Measurements from ENCODE around the gene BACE1-AS. TPM values are rescaled to one million over a fixed set of nuclear protein-coding genes. Genes with fewer than 3 reads are reported as not detected.

BACE1-AS gene
- total and polyA plus RNA-seq, 2 experiments from 2014 or later = 3.6 to 3.9 TPM

- H3K4me2 ChIP-seq = no peak overlapping the region
- 58% methylated on average over 4 of the region's 4 CpGs for WGBS (ENCODE audit: low lambda C conversion rate, missing lambda C conversion rate)
- no peak overlapping the region for H3K4me3 ChIP-seq
- no peaks in the 10 kb centered on the region for H3K9me2 ChIP-seq (replicated peaks; ENCODE audit: insufficient read depth)
- DNase-seq (ENCODE audit: low spot score) = no peak
- no peaks in the 10 kb centered on the region for H3K36me3 ChIP-seq (replicated peaks; ENCODE audit: insufficient read depth, low read depth)
- no peak overlapping the region for H2AFZ ChIP-seq
- H3K27me3 ChIP-seq = no peaks in the 10 kb centered on the region
- no peaks in the 10 kb centered on the region for H4K20me1 ChIP-seq (ENCODE audit: insufficient read depth, poor library complexity, severe bottlenecking)
- H3K9me3 ChIP-seq (ENCODE audit: low read depth) = no peaks in the 10 kb centered on the region
- no peaks in the 10 kb centered on the region for H3K4me1 ChIP-seq (ENCODE audit: insufficient read depth)
- peak overlapping the region; percentile 39 for H3K27ac ChIP-seq
- no peak for TF ChIP-seq EZH2phosphoT487 (IDR thresholded peaks at IDR 0.05; ENCODE audit: low read depth, severe bottlenecking, unreplicated experiment)
- TF ChIP-seq EZH2 (IDR thresholded peaks at IDR 0.05; ENCODE audit: borderline replicate concordance) = no peak
- no peak for TF ChIP-seq CTCF (IDR thresholded peaks at IDR 0.05; ENCODE audit: poor library complexity)
- no peaks in the 10 kb centered on the region for H3K79me2 ChIP-seq
These were observed 11.3 kb upstream of the BACE1-AS start for GRCh38 chr11:117279711-117280376.

- no peaks in the 10 kb centered on the region for H4K20me1 ChIP-seq (ENCODE audit: insufficient read depth, poor library complexity, severe bottlenecking)
- no peak overlapping the region for H3K4me2 ChIP-seq
- H3K4me3 ChIP-seq = no peak overlapping the region
- H3K36me3 ChIP-seq (replicated peaks; ENCODE audit: insufficient read depth, low read depth) = no peaks in the 10 kb centered on the region
- no peaks in the 10 kb centered on the region for H3K27me3 ChIP-seq
- WGBS (ENCODE audit: low lambda C conversion rate, missing lambda C conversion rate) = 52% methylated on average over 6 of the region's 6 CpGs
- no peaks in the 10 kb centered on the region for H3K9me3 ChIP-seq (ENCODE audit: low read depth)
- no peak overlapping the region for H2AFZ ChIP-seq
- no peaks in the 10 kb centered on the region for H3K79me2 ChIP-seq
- H3K27ac ChIP-seq = peak overlapping the region; percentile 39
- TF ChIP-seq EZH2phosphoT487 (IDR thresholded peaks at IDR 0.05; ENCODE audit: low read depth, severe bottlenecking, unreplicated experiment) = no peak
- no peak for TF ChIP-seq EZH2 (IDR thresholded peaks at IDR 0.05; ENCODE audit: borderline replicate concordance)
- no peak for TF ChIP-seq CTCF (IDR thresholded peaks at IDR 0.05; ENCODE audit: poor library complexity)
- H3K4me1 ChIP-seq (ENCODE audit: insufficient read depth) = no peaks in the 10 kb centered on the region
- DNase-seq (ENCODE audit: low spot score) = peak; percentile 42
- H3K9me2 ChIP-seq (replicated peaks; ENCODE audit: insufficient read depth) = no peaks in the 10 kb centered on the region
These were observed 10.0 kb upstream of the BACE1-AS start for GRCh38 chr11:117281159-117281558.

- no peak for DNase-seq (ENCODE audit: low spot score)
- no peaks in the 10 kb centered on the region for H3K27me3 ChIP-seq
- H3K36me3 ChIP-seq (replicated peaks; ENCODE audit: insufficient read depth, low read depth) = no peaks in the 10 kb centered on the region
- no peaks in the 10 kb centered on the region for H3K79me2 ChIP-seq
- H3K4me2 ChIP-seq = no peak overlapping the region
- H2AFZ ChIP-seq = no peak overlapping the region
- H3K9me2 ChIP-seq (replicated peaks; ENCODE audit: insufficient read depth) = no peaks in the 10 kb centered on the region
- H3K4me3 ChIP-seq = no peak overlapping the region
- no peaks in the 10 kb centered on the region for H3K4me1 ChIP-seq (ENCODE audit: insufficient read depth)
- H4K20me1 ChIP-seq (ENCODE audit: insufficient read depth, poor library complexity, severe bottlenecking) = no peaks in the 10 kb centered on the region
- TF ChIP-seq EZH2 (IDR thresholded peaks at IDR 0.05; ENCODE audit: borderline replicate concordance) = no peak
- no peak for TF ChIP-seq CTCF (IDR thresholded peaks at IDR 0.05; ENCODE audit: poor library complexity)
- no peak for TF ChIP-seq EZH2phosphoT487 (IDR thresholded peaks at IDR 0.05; ENCODE audit: low read depth, severe bottlenecking, unreplicated experiment)
- H3K27ac ChIP-seq = peak overlapping the region; percentile 39
- whole genome bisulfite sequencing (ENCODE audit: low lambda C conversion rate, missing lambda C conversion rate) = 94% methylated on average over 6 of the region's 7 CpGs
- no peaks in the 10 kb centered on the region for H3K9me3 ChIP-seq (ENCODE audit: low read depth)
These were observed 9.3 kb upstream of the BACE1-AS start for GRCh38 chr11:117281869-117282268.
